ENCODE measurements around the gene SCRN3.
"Not testable (repeated sequence)": the region's sequence is repeated elsewhere in the genome, so short reads cannot be mapped to it uniquely, and the experiment has no call there.

SCRN3 gene

DNA sequence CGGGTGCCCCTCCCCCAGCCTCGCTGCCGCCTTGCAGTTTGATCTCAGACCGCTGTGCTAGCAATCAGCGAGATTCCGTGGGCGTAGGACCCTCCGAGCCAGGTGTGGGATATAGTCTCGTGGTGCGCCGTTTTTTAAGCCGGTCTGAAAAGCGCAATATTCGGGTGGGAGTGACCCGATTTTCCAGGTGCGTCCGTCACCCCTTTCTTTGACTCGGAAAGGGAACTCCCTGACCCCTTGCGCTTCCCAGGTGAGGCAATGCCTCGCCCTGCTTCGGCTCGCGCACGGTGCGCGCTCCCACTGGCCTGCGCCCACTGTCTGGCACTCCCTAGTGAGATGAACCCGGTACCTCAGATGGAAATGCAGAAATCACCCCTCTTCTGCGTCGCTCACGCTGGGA lies 14.5 kb downstream of the SCRN3 start:
- not testable (repeated sequence) for DNase-seq (ENCODE audit: low spot score)

DNA sequence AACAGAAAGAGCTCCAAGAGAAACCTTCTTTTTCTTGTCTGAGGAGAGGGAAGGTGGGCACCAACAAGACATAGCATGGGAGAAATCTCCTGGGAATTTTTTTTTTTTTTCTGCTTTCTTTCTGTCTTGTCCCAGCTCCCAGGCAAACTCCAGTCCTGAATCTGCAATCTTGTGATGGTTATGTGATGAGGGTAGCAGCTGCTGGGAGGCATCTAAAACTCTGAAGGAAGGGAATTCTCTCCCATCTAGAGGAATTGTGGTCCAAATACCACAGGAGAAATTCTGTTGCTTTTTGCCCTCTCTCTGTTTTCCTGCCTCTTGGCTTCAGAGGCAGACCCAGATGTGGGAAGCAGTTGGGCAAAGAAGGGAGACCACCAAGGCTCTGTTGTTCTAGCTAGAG lies 16.7 kb downstream of the SCRN3 start:
- no peak for DNase-seq (ENCODE audit: low spot score)

DNA sequence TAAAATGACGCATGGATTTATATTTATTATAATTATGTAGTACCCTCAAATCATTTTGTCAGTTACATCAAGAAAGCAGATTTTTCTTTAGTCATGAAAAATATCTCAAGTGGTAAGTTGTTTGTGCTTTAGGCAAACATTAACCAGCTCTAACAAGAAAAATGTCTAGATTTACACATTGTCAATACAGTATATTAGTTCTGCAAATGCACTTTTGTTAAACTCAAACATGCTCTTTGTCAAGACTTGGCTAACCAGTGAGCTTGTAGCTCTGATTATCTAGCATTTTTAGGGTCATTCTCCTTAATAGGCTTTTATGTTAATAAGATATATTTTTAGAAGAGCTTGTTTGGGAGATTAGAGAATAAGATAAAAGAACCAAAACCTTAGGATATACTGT lies 32.7 kb downstream of the SCRN3 start:
- DNase-seq (ENCODE audit: low spot score) = no peak

DNA sequence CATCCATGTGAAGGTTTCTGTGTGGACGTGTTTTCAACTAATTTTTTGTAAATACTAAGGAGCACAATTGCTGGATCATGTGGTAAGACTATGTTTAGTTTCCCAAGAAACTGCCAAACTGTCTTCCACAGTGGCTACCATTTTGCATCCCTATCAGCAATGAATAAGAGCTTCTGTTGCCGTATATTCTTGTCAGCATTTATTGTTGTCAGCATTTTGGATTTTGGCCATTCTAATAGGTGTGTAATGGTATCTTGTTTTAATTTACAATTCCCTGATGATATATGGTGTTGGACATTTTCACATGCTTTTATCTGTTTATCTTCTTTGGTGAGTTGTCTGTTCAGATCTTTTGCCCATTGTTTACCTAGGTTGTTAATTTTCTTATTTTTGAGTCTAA lies 34.5 kb downstream of the SCRN3 start:
- no peak for DNase-seq (ENCODE audit: low spot score)

DNA sequence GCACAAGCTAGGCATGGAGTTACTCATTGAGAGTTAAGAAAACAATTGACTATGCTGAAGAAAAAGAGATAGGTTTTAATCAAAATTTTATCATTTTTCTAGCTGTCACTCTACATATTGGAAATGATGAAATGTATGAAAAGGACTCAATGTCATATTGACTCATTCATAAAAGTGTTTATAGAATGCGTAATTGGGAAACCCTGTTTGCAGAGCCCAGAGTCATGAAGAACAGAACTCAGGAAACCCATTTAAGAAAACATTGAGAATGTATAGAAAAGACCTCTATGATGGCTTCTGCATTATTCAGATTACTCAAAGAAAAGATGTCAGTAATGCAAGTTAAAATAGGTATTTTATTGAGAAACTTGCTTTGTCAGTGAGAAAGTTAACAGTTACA lies 36.4 kb downstream of the SCRN3 start:
- no peak for DNase-seq (ENCODE audit: low spot score)

DNA sequence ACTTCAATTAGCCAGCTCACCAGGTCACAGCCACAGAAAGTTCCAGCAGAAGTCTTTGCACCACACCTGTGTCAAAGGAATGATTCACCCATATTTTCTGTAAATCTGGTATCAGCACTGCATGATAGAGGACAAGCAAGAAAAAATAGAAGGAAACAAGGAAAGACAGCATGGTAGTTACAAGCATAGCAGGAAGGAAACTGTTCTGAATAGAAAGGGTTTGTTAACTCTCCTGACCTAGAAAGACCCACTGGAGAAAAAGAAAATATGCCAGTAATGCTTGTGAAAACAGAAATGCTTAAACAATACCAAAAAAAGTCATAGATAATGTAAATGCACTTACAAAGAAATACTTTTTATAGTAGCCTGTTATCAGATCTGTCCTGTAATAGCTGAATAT lies 40.8 kb downstream of the SCRN3 start:
- no peak for DNase-seq (ENCODE audit: low spot score)

DNA sequence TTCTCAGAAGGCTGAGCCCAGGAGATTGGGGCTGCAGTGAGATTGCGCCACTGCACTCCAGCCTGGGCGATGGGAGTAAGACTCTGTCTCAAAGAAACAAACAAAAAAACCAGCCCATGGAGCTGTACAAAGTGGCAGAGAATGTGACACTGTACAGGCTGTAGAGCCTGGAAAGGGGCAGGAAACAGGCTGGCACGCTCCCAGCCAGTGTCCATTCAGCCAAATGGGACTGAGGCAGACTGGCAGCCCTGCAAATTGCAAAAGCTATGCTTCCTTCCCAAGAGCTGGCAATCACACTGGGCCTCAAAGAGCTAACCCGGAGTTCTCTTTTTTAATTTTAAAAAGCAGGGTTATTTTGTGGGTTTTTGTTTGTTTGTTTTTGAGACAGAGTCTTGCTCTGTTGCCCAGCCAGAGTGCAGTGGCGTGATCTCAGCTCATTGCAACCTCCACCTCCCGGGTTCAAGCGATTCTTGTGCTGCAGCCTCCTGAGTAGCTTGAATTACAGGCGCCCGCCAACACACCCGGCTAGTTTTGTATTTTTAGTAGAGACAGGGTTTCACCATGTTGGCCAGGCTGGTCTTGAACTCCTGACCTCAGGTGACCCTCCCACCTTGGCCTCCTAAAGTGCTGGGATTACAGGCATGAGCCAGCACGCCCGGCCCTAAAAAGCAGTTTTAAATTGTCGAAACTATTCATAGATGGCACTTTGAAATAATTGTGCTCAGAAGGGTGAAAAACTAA lies 42.8 kb downstream of the SCRN3 start:
- peak; percentile 96 for DNase-seq (ENCODE audit: low spot score)

DNA sequence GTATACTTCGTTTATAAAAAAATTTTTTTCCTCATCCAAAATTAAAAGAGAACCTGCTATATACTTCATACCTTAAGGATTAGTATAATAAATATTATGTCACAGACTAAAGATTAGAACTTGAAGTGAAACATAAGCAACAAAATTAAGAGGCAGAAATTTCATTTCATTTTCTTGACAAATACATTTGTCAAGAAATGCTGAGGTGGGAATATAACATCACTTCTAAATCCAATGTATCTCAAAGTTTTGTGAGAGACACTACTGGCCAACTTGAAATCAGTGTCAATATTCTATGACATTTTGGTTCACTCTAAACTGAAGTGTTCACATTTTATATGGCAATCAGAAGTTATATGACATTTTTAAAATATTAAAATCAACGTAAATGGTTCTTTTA lies 43.8 kb downstream of the SCRN3 start:
- DNase-seq (ENCODE audit: low spot score) = no peak

DNA sequence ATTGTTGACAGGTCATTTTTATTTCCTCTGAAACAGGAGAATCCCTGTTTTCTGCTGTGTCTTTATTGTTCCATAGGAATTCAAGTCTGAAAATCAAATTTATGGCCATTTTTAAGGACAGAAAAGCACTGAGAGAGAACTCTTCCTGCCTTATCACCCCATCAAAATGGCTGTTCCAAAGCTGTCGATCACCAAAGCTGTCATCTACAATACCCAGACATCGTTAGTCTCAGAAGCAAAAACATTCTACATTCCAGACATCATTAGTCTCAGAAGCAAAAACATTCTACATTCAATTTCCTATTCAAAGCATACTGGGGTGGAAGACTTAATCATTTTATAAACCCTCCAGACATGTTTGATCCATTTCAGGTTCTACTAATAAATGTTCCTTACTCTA lies 44.4 kb downstream of the SCRN3 start:
- no peak for DNase-seq (ENCODE audit: low spot score)

DNA sequence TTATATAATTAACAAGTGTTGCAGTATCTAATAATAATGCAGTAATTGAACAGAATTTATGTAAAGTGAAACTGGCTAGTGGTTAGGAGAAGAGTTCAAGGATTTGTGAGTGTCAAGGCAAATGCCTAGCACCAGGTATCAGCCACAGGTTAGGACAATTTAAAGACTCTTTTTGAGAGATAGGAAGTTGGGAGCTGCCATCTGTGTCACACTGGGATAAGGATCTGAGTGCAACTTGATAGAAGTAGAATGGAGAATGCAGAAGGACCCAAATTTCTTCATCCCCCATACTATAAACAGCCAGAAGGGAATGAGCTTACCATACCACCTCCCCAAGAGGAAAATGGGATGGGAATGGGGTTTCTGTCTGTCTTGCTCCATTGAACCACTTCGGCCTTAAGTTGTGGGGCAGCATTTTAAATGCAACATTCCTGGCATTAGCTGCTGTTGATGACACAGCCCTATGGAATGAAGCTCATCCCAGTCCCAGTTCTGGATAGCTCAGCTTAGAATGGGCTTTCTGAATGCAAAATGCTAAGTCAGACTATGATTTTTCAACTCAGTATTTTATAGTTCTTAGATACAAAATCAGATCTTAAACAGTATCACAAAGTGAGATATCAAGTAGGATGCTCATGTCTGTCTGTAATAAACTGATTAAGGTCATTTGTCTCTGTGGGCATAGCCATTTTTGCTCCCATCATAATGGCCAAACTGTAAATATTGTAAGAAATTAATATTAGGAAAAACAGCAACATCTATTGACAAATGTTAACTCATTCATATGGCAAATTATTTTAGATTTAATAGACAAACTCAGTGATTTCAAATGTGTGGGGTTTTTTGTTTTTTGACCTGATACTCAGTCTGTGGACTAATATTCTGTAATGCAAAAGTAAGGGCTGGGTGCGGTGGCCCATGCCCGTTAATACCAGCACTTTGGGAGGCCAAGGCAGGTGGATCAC lies 47.3 kb downstream of the SCRN3 start:
- DNase-seq (ENCODE audit: low spot score) = no peak

DNA sequence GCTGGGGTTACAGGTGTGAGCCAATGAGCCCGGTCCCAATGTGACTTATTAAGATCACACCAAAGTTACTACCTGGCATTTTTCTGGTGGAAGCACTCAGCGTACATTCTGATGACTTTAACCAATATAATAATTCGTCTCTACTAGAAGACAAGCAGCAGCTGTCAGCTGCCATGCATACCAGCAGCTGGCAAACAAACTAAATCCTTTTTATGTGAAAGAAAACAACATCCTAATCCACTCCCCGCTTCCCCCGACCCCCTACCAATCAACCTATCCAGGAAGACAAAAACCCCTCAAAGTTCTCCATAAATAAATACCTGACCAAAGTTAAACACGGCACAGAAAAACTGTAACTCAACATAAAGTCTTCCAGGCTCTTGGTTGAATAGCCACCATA lies 49.2 kb downstream of the SCRN3 start:
- DNase-seq (ENCODE audit: low spot score) = no peak

DNA sequence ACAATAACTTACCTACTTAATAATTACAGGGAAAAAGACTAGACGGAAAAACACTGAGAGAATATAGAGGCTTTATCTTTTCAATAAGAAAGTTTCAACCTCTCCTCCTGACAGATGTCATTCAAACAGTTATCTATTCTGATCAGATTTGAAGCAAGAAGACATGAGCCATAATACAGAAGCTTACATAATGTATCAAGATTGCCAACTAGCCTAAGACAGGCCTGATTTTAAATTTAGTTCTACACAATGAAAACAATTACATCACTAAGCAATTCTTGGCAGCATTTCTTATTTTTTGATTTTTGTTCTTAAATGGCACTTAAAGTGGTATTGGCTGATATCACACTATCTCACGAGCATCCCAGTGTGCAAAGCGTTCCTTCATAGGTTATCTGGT lies 49.7 kb downstream of the SCRN3 start:
- DNase-seq (ENCODE audit: low spot score) = no peak

DNA sequence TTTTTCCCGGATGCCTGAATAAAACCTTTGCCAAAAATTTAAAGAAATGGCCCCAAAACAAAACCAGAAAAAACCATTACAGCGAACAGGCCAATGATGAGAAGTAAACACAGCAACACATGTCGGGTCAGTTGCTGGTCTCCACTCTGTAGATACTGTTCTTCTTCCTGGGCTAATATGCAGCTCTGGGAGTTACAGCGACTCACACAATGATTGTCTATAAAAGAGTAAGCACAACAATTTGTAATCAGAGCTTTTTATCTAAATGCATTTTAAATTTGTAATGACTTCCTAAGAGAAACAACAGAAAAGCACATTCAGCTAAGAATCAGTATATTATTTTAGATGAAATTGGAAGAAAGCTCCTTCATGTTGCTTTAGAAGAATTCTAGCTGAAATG lies 51.0 kb downstream of the SCRN3 start:
- DNase-seq (ENCODE audit: low spot score) = no peak

DNA sequence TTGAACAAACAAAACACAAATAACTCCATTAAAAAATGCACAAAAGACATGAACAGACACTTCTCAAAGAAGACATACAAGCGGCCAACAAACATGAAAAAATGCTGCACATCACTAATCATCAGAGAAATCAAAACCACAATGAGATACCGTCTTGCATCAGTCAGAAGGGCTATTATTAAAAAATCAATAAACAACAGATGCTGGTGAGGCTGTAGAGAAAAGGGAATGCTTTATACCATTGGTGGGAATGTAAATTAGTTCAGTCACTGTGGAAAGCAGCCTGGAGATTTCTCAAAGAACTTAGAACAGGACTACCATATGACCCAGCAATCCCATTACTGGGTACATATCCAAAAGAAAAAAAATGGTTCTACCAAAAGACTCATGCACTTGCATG lies 53.5 kb downstream of the SCRN3 start:
- no peak for DNase-seq (ENCODE audit: low spot score)

DNA sequence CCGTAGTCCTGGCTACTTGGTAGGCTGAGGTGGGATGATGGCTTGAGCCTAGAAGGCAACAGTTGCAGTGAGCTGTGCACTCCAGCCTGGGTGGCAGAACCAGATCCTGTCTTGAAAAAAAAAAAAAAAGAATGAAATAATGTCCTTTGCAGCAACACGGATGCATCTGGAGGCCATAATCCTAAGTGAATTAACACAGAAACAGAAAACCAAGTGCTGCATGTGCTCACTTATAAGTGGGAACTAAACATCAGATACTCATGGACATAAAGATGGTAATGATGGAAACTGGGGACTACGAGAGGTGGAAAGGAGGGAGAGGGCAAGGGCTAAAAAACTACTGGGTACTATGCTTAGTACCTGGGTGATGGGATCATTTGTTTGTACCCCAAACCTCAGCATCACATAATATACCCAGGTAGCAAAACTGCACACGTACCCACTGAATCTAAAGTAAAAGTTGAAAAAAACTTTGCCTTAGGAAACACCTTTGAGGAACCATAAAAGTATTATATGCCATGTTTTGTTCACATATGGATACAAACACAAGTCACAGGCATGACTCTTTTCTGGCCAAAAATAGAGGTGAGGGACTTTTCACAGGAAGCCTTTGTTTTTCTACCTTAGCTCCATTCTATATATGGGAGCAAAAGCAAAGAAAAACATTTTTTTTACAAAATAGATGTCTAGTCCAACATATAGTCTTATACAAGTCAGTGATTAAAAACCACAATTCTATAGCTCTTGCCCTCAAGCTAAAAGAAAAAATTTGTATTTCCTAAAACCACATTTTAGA lies 54.7 kb downstream of the SCRN3 start:
- DNase-seq (ENCODE audit: low spot score) = no peak

DNA sequence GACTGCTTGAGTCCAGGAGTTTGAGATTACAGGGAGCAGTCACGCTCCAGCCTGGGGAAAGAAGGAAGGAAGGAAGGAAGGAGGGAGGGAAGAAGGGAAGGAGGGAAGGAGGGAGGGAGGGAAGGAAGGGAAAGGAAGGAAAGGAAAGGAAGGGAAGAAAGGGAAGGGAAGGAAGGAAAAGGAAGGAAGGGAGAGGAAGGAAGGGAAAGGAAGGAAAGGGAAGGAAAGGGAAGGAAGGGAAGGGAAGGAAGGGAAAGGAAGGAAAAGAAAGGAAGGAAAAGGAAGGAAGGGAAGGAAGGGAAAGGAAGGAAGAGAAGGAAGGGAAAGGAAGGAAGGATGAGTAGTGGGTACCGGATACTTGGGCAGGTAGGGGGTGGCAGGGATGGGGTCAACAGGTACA lies 59.0 kb downstream of the SCRN3 start:
- no peak for DNase-seq (ENCODE audit: low spot score)

DNA sequence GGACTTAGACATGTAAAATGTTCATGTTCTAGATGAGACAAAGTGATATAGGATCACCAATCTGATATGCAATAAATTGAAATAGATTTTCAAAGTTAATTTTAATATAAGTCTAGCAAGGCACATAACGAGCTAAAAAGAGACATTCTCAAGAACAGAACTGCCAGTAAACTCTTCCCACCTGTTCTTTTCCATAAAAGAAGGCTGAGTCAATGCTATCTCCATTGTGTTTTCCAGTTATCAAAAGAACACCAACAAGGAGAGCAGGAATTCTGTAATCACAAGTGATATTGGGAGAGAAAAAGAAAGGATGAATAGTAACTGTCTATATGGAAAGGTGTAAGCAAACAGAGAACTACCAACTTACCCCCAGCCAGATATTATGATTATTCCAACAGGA lies 65.7 kb downstream of the SCRN3 start:
- DNase-seq (ENCODE audit: low spot score) = no peak

DNA sequence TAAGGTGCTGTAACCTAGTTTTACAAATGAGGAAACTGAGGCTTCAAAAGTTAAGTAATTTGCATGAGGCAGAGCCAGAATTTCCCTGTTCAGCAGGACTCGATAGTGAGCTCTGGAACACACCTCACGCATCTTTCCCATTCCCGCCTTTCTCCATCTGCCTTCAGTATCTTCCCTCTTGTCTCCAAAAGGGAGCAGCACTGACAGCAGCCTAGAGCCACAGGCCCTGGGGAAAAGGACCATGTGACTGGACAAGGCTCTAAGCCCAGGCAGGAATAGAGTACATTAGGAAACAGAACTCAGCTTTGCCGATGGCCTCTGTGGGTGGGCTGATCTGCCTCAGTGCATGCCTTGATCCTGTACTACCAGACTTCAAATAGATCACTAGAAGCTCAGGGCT lies 69.8 kb downstream of the SCRN3 start:
- DNase-seq (ENCODE audit: low spot score) = peak; percentile 42

DNA sequence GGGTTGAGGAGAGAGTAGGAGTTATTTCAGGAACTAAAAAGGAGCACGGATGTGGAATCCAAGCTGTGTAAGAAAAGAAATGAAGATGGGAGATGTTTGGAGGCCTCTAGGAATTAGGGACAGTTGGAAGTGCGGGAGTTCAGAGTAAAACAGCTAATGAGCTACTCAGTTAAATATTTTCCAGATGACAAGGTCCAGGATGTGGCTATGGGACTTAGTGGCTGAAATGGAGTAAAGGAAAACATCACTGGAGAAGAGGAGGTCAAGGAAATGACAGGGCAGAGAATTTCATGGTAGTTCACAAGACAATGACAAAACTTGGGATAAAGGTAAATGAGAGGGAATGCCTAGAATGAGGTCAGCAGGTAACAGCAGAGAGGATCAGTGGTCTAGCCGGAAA lies 78.3 kb downstream of the SCRN3 start:
- no peak for DNase-seq (ENCODE audit: low spot score)

DNA sequence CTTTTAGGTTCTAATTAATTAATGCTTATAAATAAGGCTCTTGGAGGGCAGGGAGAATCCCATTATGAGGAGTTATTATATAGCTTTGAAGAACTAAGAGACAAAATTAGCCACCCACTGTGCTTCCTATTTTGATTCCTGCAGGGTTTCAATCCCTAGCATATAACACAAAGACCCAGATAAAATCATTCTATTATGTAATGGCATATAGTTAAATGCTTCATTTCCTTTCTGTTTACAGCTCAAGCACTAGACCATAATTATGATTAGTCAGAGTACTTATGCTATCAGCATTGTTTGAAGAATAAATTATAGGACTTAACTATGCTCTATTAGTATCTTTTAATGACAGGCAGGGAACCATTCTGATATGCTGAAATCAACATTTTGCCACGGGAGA lies 82.2 kb downstream of the SCRN3 start:
- DNase-seq (ENCODE audit: low spot score) = no peak

All from pons (tissue), 1 donor.